AG04450 (cell line): ENCODE measurements around the gene FGF5. TPM values are rescaled to one million over a fixed set of nuclear protein-coding genes. Genes with fewer than 3 reads are reported as not detected.

ENCODE experiments used
- CTCF ChIA-PET: fragments of 300-600, 350-600 bp; formaldehyde crosslinking; extraction: SDS; loops from one replicate; lab custom pipeline; 2022; ENCODE audit warnings: antibody characterized with exemption, inconsistent platforms; lab: Charles Lee
- POLR2A ChIA-PET: fragments of 350-600 bp; formaldehyde crosslinking; extraction: SDS; loops from one replicate; lab custom pipeline; 2021; ENCODE audit warnings: antibody characterized with exemption, inconsistent platforms; lab: Yijun Ruan, JAX
- DNase-seq: peaks from one replicate; pipeline ENCODE4 v3.0.0-alpha.2; 2011; ENCODE audit warnings: low read depth, low spot score
- H3K27ac ChIP-seq: one replicate; pipeline ENCODE4 v1.5.1; 2012; ENCODE audit warnings: low read depth, low read length, control low read depth
- H3K27me3 ChIP-seq: one replicate; pipeline ENCODE4 v1.6.0; 2012; ENCODE audit warnings: low read length; ENCODE audit not compliant: control insufficient read depth, insufficient read depth
- H3K4me3 ChIP-seq: 2 replicates; pipeline ENCODE4 v1.5.1; 2011; ENCODE audit warnings: mild to moderate bottlenecking, low read depth, low read length, control low read depth
- H3K9me3 ChIP-seq: 2 replicates; pipeline ENCODE4 v1.5.1; 2012; ENCODE audit warnings: low read length; ENCODE audit not compliant: control insufficient read depth, insufficient read depth
- CTCF ChIP-seq: IDR thresholded peaks from 2 replicates; pipeline ENCODE4 v1.5.1; 2011; ENCODE audit warnings: low read depth, low read length, control low read depth, inconsistent platforms
- polyA plus RNA-seq: library from polyadenylated mRNA; depleted of rRNA; stranded (reverse); fragments of >200 nt; gene quantifications from 2 replicates; pipeline ENCODE4 v1.2.3, GENCODE V29; 2011

The FGF5 gene
- polyA plus RNA-seq, 1 experiment, result 39.9 TPM

GRCh38 chr4:80263541-80264351 is 2.7 kb upstream of the FGF5 start:
- no peak for TF ChIP-seq CTCF
- Histone ChIP-seq H3K27me3 (no peaks in the 10 kb centered on the region), H3K9me3 (peaks cover 11% of the 10 kb centered on the region; the same call in 1 of the 2 replicates), H3K27ac (no peak overlapping the region), H3K4me3 (no peak overlapping the region)
- ChIA-PET POLR2A (interaction anchor here (0.6 to 3.2 kb wide), 2 partner anchors 8 to 52 kb away, joined by 6 to 25 read pairs; no protein-coding TSS in a partner anchor), CTCF (interaction anchor here (0.5 to 3.0 kb wide), 6 partner anchors 9 to 70 kb away, joined by 3 to 13 read pairs (median 4); no protein-coding TSS in a partner anchor)
- no peak for DNase-seq

- POLR2A ChIA-PET, result interaction anchor here (3.2 kb wide), 1 partner anchor 8 kb away, joined by 25 read pairs; no protein-coding TSS in a partner anchor
- CTCF ChIA-PET, result interaction anchor here (0.7 to 3.0 kb wide), 4 partner anchors 9 to 69 kb away, joined by 3 to 13 read pairs (median 4); no protein-coding TSS in a partner anchor
- no peak for DNase-seq
- TF ChIP-seq CTCF, result no peak
- H3K4me3 ChIP-seq, result no peak overlapping the region
- H3K27me3 ChIP-seq, result no peaks in the 10 kb centered on the region
- H3K27ac ChIP-seq, result no peak overlapping the region
- H3K9me3 ChIP-seq, result peaks cover 11% of the 10 kb centered on the region; the same call in 1 of the 2 replicates
Observed at GRCh38 chr4:80264352-80264647, 2.2 kb upstream of the FGF5 start.

GRCh38 chr4:80264825-80265224 is 1.6 kb upstream of the FGF5 start:
- no peak for DNase-seq
- Histone ChIP-seq H3K27ac (no peak overlapping the region), H3K4me3 (peak overlapping the region; percentile 63), H3K27me3 (no peaks in the 10 kb centered on the region), H3K9me3 (peaks cover 11% of the 10 kb centered on the region; the same call in 1 of the 2 replicates)
- POLR2A ChIA-PET, result interaction anchor here (0.8 to 3.2 kb wide), 12 partner anchors 9 to 75 kb away, joined by 3 to 29 read pairs (median 10); partner anchors contain the start of gene CFAP299
- CTCF ChIA-PET, result interaction anchor here (1.1 to 3.0 kb wide), 4 partner anchors 10 to 58 kb away, joined by 3 to 13 read pairs (median 8); no protein-coding TSS in a partner anchor
- TF ChIP-seq CTCF, result no peak

- no peak for TF ChIP-seq CTCF
- Histone ChIP-seq H3K4me3 (peak overlapping the region; percentile 63), H3K27me3 (no peaks in the 10 kb centered on the region), H3K9me3 (peaks cover 11% of the 10 kb centered on the region; the same call in 1 of the 2 replicates), H3K27ac (peak overlapping the region; percentile 96)
- POLR2A ChIA-PET, result interaction anchor here (0.6 to 3.2 kb wide), 27 partner anchors 7 to 76 kb away, joined by 3 to 29 read pairs (median 5); partner anchors contain the start of genes CFAP299 and PRDM8
- DNase-seq, result peak; percentile 51
- CTCF ChIA-PET, result interaction anchor here (1.0 to 3.0 kb wide), 10 partner anchors 11 to 81 kb away, joined by 3 to 13 read pairs (median 4); no protein-coding TSS in a partner anchor
Observed at GRCh38 chr4:80265571-80266252, 752 bp upstream of the FGF5 start.
